H1 (cell line): Measurements from ENCODE around the gene MMP15. TPM values are rescaled to one million over a fixed set of nuclear protein-coding genes. Genes with fewer than 3 reads are reported as not detected.

ENCODE experiments used
- CTCF ChIA-PET: fragments of 300-600 bp; sonication (Branson Sonifier 250); formaldehyde crosslinking; loops from one replicate; lab custom pipeline; 2021; ENCODE audit not compliant: partially characterized antibody; lab: Charles Lee
- POLR2A ChIA-PET: fragments of 300-600 bp; sonication (Branson Sonifier 250); formaldehyde crosslinking; loops from one replicate; lab custom pipeline; 2021; ENCODE audit warnings: inconsistent platforms; ENCODE audit not compliant: partially characterized antibody; lab: Charles Lee
- DNase-seq, 2 experiments: peaks; one replicate each; pipeline versions ENCODE4 v3.0.0 to v3.0.0-alpha.2; 2010 to 2022; ENCODE audit warnings: low spot score in 2 of 2, low read depth in 1 of 2, mixed read lengths in 1 of 2
- FAIRE-seq: peaks from 2 replicates; lab custom pipeline; 2011; peaks lifted over from hg19 to GRCh38; lab: Jason Lieb, UNC
- H2AFZ ChIP-seq: 2 replicates; pipeline ENCODE4 v1.8.1; 2012; ENCODE audit warnings: low read length, inconsistent platforms
- H2AK5ac ChIP-seq: 2 replicates; pipeline ENCODE4 v1.6.1; 2013; ENCODE audit warnings: low read depth, low read length
- H2BK120ac ChIP-seq: replicated peaks from 2 replicates; pipeline ENCODE3; 2013; ENCODE audit warnings: low read depth, low read length, inconsistent platforms
- H2BK12ac ChIP-seq: 2 replicates; pipeline ENCODE4 v1.6.1; 2013; ENCODE audit warnings: low read depth, low read length
- H2BK15ac ChIP-seq: 2 replicates; pipeline ENCODE4 v1.6.1; 2013; ENCODE audit warnings: low read length
- H2BK20ac ChIP-seq: 2 replicates; pipeline ENCODE4 v1.6.1; 2013; ENCODE audit warnings: low read length
- H2BK5ac ChIP-seq: 2 replicates; pipeline ENCODE4 v1.6.1; 2013; ENCODE audit warnings: low read depth, low read length
- H3K14ac ChIP-seq: 2 replicates; pipeline ENCODE4 v1.6.1; 2013; ENCODE audit warnings: inconsistent platforms; ENCODE audit not compliant: insufficient read length
- H3K18ac ChIP-seq: 2 replicates; pipeline ENCODE4 v1.6.1; 2013; ENCODE audit warnings: low read length; ENCODE audit errors: extremely low read depth
- H3K23ac ChIP-seq: 2 replicates; pipeline ENCODE4 v1.6.1; 2013; ENCODE audit warnings: inconsistent platforms; ENCODE audit not compliant: insufficient read length
- H3K23me2 ChIP-seq: 2 replicates; pipeline ENCODE4 v1.6.1; 2013; ENCODE audit warnings: low read depth, low read length
- H3K27ac ChIP-seq: 2 replicates; pipeline ENCODE4 v1.6.1; 2011; ENCODE audit warnings: low read depth, low read length, inconsistent platforms
- H3K27me3 ChIP-seq, 4 experiments: replicated peaks in 1 of 4; 1 replicate in 1 of 4; 2 replicates in 3 of 4; pipeline versions ENCODE4 v1.6.1 to v1.8.1; 2011 to 2013; ENCODE audit warnings: low read length in 3 of 4, mild to moderate bottlenecking in 3 of 4, inconsistent platforms in 2 of 4, mixed read lengths in 2 of 4, moderate library complexity in 1 of 4; ENCODE audit not compliant: control insufficient read depth in 3 of 4, insufficient read depth in 3 of 4; ENCODE audit errors: extremely low read depth in 1 of 4
- H3K36me3 ChIP-seq, 4 experiments: 2 replicates each; pipeline versions ENCODE4 v1.6.1 to v1.8.1; 2011 to 2013; ENCODE audit warnings: mild to moderate bottlenecking in 4 of 4, low read length in 3 of 4, moderate library complexity in 2 of 4, control low read depth in 1 of 4, inconsistent platforms in 1 of 4; ENCODE audit not compliant: insufficient read depth in 4 of 4, control insufficient read depth in 2 of 4
- H3K4ac ChIP-seq: replicated peaks from 2 replicates; pipeline ENCODE3; 2013; ENCODE audit warnings: low read length, low read depth, mixed read lengths, inconsistent platforms; ENCODE audit not compliant: insufficient read length
- H3K4me1 ChIP-seq, 4 experiments: replicated peaks in 1 of 4; 1 replicate in 1 of 4; 2 replicates in 3 of 4; pipeline versions ENCODE4 v1.6.1 to v1.8.1; 2011 to 2013; ENCODE audit warnings: low read length in 3 of 4, inconsistent platforms in 2 of 4, mixed read lengths in 1 of 4; ENCODE audit not compliant: insufficient read depth in 4 of 4, control insufficient read depth in 3 of 4
- H3K4me2 ChIP-seq, 2 experiments: 2 replicates each; pipeline versions ENCODE4 v1.6.1 to v1.8.1; 2011 to 2013; ENCODE audit warnings: low read depth in 2 of 2, low read length in 2 of 2, control low read depth in 1 of 2, inconsistent platforms in 1 of 2, mild to moderate bottlenecking in 1 of 2; ENCODE audit not compliant: insufficient read depth in 1 of 2
- H3K4me3 ChIP-seq, 4 experiments: fragments of 200-600, 300-600 bp in 1 of 4; sonication (generic), shearing (Covaris generic), sonication (Bioruptor Twin) in 1 of 4; 2 replicates each; pipeline versions ENCODE4 v1.5.1 to v1.8.1; 2011 to 2016; ENCODE audit warnings: low read length in 4 of 4, low read depth in 3 of 4, control low read depth in 2 of 4, inconsistent platforms in 2 of 4, mild to moderate bottlenecking in 2 of 4, mixed read lengths in 1 of 4, moderate library complexity in 1 of 4; ENCODE audit not compliant: insufficient read depth in 2 of 4; ENCODE audit errors: extremely low read depth in 1 of 4
- H3K56ac ChIP-seq: replicated peaks from 2 replicates; pipeline ENCODE3; 2013; ENCODE audit warnings: low read depth, mild to moderate bottlenecking, mixed read lengths, low read length, inconsistent platforms; ENCODE audit not compliant: insufficient read length
- H3K79me1 ChIP-seq: 2 replicates; pipeline ENCODE4 v1.6.1; 2013; ENCODE audit warnings: low read depth, low read length, control low read depth
- H3K79me2 ChIP-seq, 2 experiments: 2 replicates each; pipeline versions ENCODE4 v1.6.1 to v1.8.1; 2012 to 2013; ENCODE audit warnings: low read length in 2 of 2, mild to moderate bottlenecking in 2 of 2, inconsistent platforms in 1 of 2; ENCODE audit not compliant: insufficient read depth in 2 of 2, control insufficient read depth in 1 of 2
- H3K9ac ChIP-seq, 4 experiments: replicated peaks in 1 of 4; 1 replicate in 1 of 4; 2 replicates in 3 of 4; pipeline versions ENCODE4 v1.6.1 to v1.8.1; 2011 to 2013; ENCODE audit warnings: low read depth in 3 of 4, low read length in 3 of 4, control low read depth in 2 of 4, mild to moderate bottlenecking in 2 of 4, moderate library complexity in 2 of 4, inconsistent platforms in 1 of 4; ENCODE audit errors: extremely low read depth in 1 of 4
- H3K9me3 ChIP-seq, 2 experiments: 2 replicates each; pipeline versions ENCODE4 v1.6.1 to v1.8.1; 2012 to 2013; ENCODE audit warnings: mild to moderate bottlenecking in 2 of 2, moderate library complexity in 2 of 2, control low read depth in 1 of 2, inconsistent platforms in 1 of 2, low read depth in 1 of 2, low read length in 1 of 2, mixed read lengths in 1 of 2; ENCODE audit not compliant: insufficient read depth in 2 of 2
- H4K20me1 ChIP-seq, 2 experiments: replicated peaks in 1 of 2; 2 replicates each; pipeline versions ENCODE3 to v1.8.1; 2011 to 2013; ENCODE audit warnings: inconsistent platforms in 2 of 2, low read length in 2 of 2, mild to moderate bottlenecking in 1 of 2; ENCODE audit not compliant: insufficient read depth in 2 of 2, control insufficient read depth in 1 of 2
- H4K5ac ChIP-seq: 2 replicates; pipeline ENCODE4 v1.6.1; 2013; ENCODE audit warnings: low read length, low read depth, mixed read lengths, inconsistent platforms; ENCODE audit not compliant: insufficient read length
- H4K8ac ChIP-seq: 2 replicates; pipeline ENCODE4 v1.8.0; 2013; ENCODE audit warnings: mild to moderate bottlenecking, moderate library complexity, low read length, inconsistent platforms; ENCODE audit not compliant: insufficient read depth; ENCODE audit errors: extremely low read depth
- H4K91ac ChIP-seq: replicated peaks from 2 replicates; pipeline ENCODE3; 2013; ENCODE audit warnings: low read length, mixed read lengths, inconsistent platforms; ENCODE audit not compliant: insufficient read length
- CTBP2 ChIP-seq: IDR thresholded peaks from 2 replicates; pipeline ENCODE4 v1.7.0; 2011; ENCODE audit warnings: borderline replicate concordance, mild to moderate bottlenecking, moderate library complexity, mixed read lengths, low read length; ENCODE audit not compliant: insufficient read depth, insufficient read length
- POU5F1 ChIP-seq: IDR thresholded peaks from 2 replicates; pipeline ENCODE4 v1.6.1; 2011; ENCODE audit warnings: low read depth, mild to moderate bottlenecking, low read length, moderate library complexity
- SIN3A ChIP-seq, 2 experiments: IDR thresholded peaks in 1 of 2; conservative IDR thresholded peaks in 1 of 2; 2 replicates each; pipeline ENCODE4 v1.6.1; 2011 to 2012; ENCODE audit warnings: low read length in 2 of 2, improper control_type of control experiment in 1 of 2, low read depth in 1 of 2, mild to moderate bottlenecking in 1 of 2
- TBP ChIP-seq: IDR thresholded peaks from 2 replicates; pipeline ENCODE4 v1.6.1; 2011; ENCODE audit warnings: low read depth, low read length, improper control_type of control experiment
- WGBS, 2 experiments: shearing (Covaris generic) in 1 of 2; methylation state at CpG; one replicate each; pipeline versions ENCODE4 v1.1.6 to v1.1.7; 2013 to 2015; ENCODE audit warnings: low lambda C conversion rate in 2 of 2, mixed read lengths in 2 of 2, inconsistent platforms in 1 of 2, low coverage in 1 of 2, missing lambda C conversion rate in 1 of 2; ENCODE audit not compliant: insufficient replicate concordance in 2 of 2, insufficient coverage in 1 of 2, insufficient read length in 1 of 2; ENCODE audit errors: extremely low coverage in 1 of 2, missing lambda C conversion rate in 1 of 2; 5-methylcytosine and 5-hydroxymethylcytosine counted together
- polyA plus RNA-seq, 7 experiments: library from polyadenylated mRNA; depleted of rRNA in 3 of 7; stranded (reverse) in 5 of 7; unstranded in 2 of 7; fragments of >200 nt in 5 of 7; fragments of 200-250 nt in 2 of 7; gene quantifications; 1 replicate in 5 of 7; 2 replicates in 1 of 7; 4 replicates in 1 of 7; pipeline versions ENCODE4 v1.2.1 to v1.2.3, GENCODE V29; 2011 to 2013; ENCODE audit warnings: missing spikeins in 2 of 7, mixed read lengths in 2 of 7
- total RNA-seq: library from RNA; stranded (reverse); fragmentation: NEBNext Ultra II Directional; extraction: Animal tissue kit (Norgen Biotek cat#: 25700); gene quantifications from 2 replicates; pipeline ENCODE4 v1.2.1, GENCODE V29; 2021
- TF ChIP-seq, protein P1 (sequence below): IDR thresholded peaks from 2 replicates; pipeline ENCODE4 v1.6.1; 2011; ENCODE audit warnings: low read depth, mild to moderate bottlenecking, low read length; ENCODE audit not compliant: insufficient read depth

MMP15 gene
- total and polyA plus RNA-seq, 2 of the 8 experiments (the other 6 are each of a cell fraction or from before 2014, with no cell fraction given) = 38.5 to 42.2 TPM

- peaks cover 0 to 4% (median 1%) of the 10 kb centered on the region in 4 experiments; a peak in 4 of 7 replicates for H3K4me1 ChIP-seq
- H4K91ac ChIP-seq = no peak overlapping the region
- H2BK5ac ChIP-seq = no peak overlapping the region
- no peak overlapping the region for H3K23ac ChIP-seq
- no peak overlapping the region for H2AK5ac ChIP-seq
- H3K4me3 ChIP-seq = no peak overlapping the region
- no peaks in the 10 kb centered on the region for H4K20me1 ChIP-seq
- no peaks in the 10 kb centered on the region for H3K79me1 ChIP-seq
- H3K79me2 ChIP-seq = no peaks in the 10 kb centered on the region
- no peaks in the 10 kb centered on the region for H3K27me3 ChIP-seq
- H3K9ac ChIP-seq = no peak overlapping the region
- no peak overlapping the region for H2BK120ac ChIP-seq
- H2AFZ ChIP-seq = no peak overlapping the region
- no peak overlapping the region for H3K14ac ChIP-seq
- H3K36me3 ChIP-seq = no peaks in the 10 kb centered on the region
- H3K27ac ChIP-seq = no peak overlapping the region
- H3K4ac ChIP-seq = no peak overlapping the region
- no peaks in the 10 kb centered on the region for H3K9me3 ChIP-seq
- DNase-seq (no peak), FAIRE-seq (no peak)
- H2BK20ac ChIP-seq = no peak overlapping the region
- H4K5ac ChIP-seq = no peak overlapping the region
- H3K56ac ChIP-seq = no peak overlapping the region
- no peak overlapping the region for H3K4me2 ChIP-seq
- no peaks in the 10 kb centered on the region for H3K23me2 ChIP-seq
- H4K8ac ChIP-seq = no peak overlapping the region
- CTCF ChIA-PET = interaction anchor here (0.6 to 2.9 kb wide), 7 partner anchors 14 to 72 kb away, joined by 3 to 13 read pairs (median 5); no protein-coding TSS in a partner anchor
- WGBS, 2 experiments = 88% methylated on average over 5 of the region's 5 CpGs; no CpG with 5 or more reads in 1 of the 2 experiments
- no peak overlapping the region for H3K18ac ChIP-seq
- POLR2A ChIA-PET = interaction anchor here (1.4 to 1.7 kb wide), 2 partner anchors 28 to 76 kb away, joined by 3 to 4 read pairs; partner anchors contain the start of genes CFAP20 and MMP15
- no peak overlapping the region for H2BK15ac ChIP-seq
- no peak overlapping the region for H2BK12ac ChIP-seq
- TF ChIP-seq POU5F1 (no peak), SIN3A (conservative IDR thresholded peaks at IDR 0.05 in 1 of 2, IDR thresholded peaks at IDR 0.05 in 1 of 2; ENCODE audit: low read depth in 1 of 2, low read length in 2 of 2) (no peak), CTBP2 (no peak), TBP (no peak)
- TF ChIP-seq, protein P1, sequence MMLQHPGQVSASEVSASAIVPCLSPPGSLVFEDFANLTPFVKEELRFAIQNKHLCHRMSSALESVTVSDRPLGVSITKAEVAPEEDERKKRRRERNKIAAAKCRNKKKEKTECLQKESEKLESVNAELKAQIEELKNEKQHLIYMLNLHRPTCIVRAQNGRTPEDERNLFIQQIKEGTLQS = no peak
Observed at GRCh38 chr16:58053682-58054005, 28.1 kb downstream of the MMP15 start.
